ENCODE measurements around the gene SBK1.
"Not testable (repeated sequence)": the region's sequence is repeated elsewhere in the genome, so short reads cannot be mapped to it uniquely, and the experiment has no call there.

Gene SBK1

DNA sequence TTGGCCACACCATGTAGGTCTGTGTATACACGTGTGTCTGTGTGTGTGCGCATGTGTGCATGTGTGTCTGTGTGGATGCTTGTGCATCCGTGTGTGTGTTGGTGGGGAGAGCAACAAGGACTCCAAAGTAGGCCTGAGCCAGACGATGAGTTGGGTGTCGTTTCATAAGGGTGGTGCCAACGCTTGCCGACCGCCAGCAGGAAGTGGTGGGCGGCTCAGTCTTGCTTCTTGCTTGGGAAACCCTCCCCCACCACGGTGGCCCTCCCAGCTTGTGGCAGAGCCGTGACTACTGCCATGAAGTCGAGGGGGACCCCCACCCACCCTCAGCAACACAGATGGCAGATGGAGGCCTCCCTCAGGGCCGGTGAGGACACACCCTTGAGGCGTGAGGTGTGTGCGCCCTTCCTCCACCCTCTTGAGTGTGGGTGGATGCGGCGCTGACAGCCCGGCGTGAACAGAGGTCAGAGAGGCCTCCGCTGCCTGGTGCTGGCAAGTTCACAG is 17.5 kb downstream of the SBK1 start:
- peak; percentile 73 for DNase-seq

DNA sequence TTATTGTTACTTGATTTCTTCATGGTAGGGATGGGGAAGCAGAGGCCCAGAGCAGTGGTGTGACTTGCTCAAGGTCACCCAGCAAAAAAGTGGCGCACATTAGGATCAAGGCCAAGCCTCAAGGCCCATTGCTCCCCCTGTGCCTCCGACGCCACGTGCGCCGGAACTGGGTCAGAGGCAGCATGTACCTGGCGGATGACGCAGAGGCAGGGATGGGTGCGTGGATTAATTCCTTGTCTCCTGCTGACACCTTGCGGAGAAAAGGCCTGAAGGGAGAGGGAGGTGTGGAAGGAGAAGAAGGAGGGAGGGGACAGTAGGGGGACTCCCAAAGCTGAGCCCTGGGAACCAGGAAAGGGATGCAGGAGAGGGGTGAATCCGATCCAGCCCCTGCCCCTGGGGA is 18.5 kb downstream of the SBK1 start:
- DNase-seq = no peak

DNA sequence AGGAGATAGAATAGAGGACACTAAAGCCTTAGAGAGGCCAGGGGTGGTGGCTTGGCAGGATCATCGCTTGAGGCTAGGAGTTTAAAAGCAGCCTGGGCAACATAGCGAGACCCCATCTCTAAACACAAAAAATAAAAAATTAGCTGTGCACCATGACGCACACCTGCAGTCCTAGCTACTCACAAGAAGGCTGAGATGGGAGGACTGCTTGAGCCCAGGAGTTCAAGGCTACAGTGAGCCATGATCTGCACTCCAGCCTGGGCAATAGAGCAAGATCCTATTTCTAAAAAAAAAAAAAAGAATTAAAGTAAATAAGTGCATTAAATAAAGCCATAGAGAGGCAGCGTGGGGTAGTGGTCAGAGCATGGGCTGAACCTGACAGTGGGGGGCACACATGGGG is 19.1 kb downstream of the SBK1 start:
- no peak for DNase-seq

DNA sequence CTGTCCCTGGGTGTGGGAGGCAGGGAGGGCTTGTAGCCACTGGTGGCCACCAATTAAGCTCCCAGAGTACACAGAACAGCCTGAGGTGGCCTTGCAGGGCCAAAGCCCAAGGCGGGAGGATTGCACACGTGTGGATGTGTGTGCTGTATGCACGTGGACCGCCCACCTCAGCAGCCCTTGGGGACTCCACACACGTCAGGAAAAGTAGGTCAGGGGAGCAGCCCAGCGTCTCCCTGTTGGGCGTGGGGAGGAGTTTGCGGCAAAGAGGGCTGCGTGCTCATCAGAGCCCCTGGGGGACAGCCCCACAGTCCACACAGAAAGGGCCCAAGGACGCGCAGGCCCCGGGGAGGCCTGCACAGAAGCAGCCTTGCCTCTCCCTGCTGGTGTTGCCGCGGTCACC is 19.6 kb downstream of the SBK1 start:
- no peak for DNase-seq

DNA sequence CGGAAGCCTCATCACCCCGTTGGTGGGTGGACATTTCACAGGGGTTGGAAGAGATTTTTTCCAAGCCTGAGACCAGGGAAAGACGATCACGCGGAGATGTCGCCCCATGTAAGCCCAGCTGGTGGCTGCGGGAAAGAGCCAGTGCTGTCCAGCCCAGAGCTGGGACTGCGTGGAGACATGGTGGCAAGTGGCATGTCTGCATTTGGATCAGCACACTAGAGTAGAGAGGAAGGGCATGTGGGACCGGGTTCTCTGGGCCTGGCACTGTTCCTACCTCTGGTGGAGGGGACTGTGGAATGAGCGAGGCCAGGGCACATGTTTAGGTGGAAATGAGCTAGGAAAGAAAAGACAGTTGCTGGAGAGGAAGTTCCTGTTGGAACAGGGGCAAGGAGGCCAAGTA is 20.0 kb downstream of the SBK1 start:
- no peak for DNase-seq

DNA sequence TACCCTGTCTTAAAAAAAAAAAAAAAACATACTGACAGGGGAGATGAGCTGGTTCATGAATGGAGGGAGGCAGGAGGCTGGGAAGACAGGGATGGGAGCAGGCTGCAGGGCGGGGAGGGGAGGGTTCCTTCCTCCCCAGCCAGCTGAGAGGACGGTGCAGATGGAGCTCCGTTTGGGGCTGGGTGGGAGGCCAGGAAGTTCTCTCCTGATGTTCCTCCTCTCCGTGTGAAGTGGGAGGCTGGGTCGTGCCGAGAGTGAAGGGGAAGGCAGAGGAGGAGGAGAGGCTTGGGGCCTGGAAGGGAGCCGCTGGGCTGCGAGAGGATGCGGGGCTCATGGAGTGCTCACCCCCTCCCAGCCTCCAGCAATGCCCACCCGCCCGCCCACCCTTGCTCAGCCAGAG is 21.3 kb downstream of the SBK1 start:
- no peak for DNase-seq

DNA sequence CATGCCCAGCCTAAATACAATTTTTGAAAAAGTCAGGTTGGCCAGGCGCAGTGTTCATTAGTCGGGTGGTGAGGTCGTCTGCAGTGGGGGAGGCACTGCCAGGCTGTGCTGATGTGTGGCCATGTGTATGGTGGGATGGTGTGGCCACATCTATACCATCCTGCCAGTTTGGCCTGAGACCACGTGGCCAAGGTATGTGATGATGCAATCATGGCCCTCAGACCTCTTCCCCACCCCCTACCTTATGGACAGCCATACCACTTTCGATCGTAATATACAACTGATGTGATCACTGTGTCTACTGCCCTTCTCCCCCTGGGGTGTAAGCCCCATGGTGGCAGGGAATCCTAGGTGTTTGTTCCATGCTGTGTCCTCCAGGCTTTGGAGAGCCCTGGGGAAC is 23.7 kb downstream of the SBK1 start:
- DNase-seq = no peak

DNA sequence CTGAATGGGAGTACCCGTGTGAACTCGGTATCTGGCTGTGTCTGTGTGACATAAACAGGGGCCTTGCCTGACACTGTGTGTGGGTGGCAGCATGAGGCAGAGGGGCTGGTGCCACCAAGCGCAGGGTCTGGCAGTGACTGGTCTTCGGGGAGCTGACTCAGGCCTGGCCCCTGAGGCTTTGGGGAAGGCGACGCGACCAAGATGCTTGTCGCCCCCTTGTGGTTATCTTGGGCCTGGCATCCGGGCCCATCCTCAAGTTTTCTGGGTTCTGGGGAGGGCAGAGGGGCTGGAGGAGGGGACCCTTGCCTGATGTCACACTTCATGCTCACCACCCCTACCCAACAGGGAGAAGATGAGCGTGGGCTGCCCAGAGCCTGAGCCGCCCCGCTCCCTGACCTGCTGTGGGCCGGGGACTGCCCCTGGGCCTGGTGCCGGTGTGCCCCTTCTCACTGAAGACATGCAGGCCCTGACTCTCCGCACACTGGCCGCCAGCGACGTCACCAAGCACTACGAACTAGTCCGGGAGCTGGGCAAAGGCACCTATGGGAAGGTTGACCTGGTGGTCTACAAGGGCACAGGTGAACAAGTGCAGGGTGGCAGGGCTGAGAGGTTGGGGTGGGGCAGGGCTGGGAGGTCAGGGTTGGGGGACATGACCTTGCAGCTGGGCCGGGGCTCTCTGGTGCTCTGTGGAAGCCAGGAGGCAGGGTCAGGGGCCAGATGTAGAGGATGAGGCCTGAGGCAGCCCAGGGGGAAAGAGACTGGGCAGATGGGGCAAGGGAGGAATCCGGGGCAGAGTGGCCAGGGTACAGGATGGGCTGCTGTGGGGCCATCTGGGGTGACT is 24.9 kb downstream of the SBK1 start:
- peak; percentile 70 for DNase-seq

DNA sequence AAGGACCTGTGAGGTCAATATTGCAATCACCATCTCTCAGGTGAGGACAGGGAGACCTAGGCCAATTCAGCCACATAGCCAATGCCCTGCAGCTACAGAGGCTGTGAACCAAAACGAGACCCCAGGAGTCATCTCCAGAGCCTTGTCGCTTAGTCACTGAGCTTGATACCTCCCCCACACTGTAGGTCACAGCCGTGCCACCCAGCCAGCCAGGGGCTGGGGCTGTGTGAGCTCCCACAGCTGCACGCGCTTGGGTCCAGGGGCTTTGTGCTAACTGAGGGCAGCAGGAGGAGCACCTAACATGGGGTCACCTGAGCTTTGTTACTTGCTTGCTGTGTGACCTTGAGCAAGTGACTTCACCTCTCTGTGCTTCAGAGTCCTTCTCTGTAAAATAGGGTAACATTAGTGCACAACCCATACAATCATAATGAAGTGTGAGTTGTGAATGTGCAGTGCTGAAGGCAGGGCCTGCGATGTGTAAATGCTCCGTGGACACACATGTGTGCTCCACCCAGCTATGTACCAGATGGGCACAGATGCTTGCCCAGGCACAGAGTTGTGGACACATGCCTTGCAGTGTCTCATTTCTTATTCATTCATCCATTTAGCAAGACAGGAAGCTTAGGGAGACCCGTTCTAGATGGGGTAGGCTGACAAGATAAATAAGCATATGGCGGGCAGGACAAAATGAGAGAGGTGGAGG is 25.9 kb downstream of the SBK1 start:
- no peak for DNase-seq

DNA sequence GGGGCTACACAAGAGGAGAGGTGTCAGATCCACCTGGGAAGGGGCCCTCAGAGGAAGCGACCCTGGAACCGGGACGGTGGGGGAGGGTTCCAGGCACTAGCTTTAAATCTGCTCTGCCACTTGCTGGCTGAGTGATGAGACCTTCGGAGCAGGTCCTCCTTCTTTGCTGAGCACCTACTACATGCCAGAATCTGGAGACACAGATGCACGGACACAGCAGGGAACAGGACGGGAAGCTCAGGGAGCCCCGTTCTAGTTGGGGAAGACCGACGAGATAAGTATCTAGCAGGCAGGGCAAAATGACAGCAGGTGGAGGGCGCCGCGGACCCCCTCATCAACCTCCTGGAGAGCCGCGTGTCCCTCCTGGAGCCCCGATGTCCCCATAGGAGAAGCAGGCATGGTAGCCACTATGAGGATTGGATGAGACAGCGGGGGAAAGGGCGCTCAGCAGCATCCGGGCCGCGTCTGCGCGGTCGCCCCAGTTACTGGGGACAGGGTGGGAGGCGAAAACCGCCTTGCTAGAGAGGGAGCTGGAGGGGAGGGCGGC is 27.2 kb downstream of the SBK1 start:
- DNase-seq = no peak

DNA sequence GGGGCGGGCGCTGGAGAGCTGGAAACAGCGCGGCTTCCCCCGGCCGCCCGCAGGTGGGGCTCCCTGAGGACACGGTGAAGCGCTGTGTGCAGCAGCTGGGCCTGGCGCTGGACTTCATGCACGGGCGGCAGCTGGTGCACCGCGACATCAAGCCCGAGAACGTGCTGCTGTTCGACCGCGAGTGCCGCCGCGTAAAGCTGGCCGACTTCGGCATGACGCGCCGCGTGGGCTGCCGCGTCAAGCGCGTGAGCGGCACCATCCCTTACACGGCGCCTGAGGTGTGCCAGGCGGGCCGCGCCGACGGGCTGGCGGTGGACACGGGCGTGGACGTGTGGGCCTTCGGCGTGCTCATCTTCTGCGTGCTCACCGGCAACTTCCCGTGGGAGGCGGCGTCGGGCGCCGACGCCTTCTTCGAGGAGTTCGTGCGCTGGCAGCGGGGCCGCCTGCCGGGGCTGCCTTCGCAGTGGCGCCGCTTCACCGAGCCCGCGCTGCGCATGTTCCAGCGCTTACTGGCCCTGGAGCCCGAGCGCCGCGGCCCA is 27.8 kb downstream of the SBK1 start:
- no peak for DNase-seq

DNA sequence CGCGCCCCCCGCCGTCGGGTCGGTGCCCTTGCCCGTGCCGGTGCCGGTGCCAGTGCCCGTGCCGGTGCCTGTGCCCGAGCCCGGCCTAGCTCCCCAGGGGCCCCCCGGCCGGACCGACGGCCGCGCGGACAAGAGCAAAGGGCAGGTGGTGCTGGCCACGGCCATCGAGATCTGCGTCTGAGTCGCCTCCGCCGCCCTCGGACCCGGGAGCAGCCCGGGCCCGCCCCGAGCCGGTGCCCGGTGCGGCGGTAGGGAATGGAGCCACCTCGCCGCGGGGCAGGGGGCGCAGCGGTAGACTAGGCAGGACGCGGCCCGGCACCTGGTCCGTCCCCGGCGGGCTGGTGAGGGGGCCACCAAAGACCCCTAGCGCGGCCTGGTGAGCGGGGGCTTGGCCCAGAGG is 28.4 kb downstream of the SBK1 start:
- no peak for DNase-seq

DNA sequence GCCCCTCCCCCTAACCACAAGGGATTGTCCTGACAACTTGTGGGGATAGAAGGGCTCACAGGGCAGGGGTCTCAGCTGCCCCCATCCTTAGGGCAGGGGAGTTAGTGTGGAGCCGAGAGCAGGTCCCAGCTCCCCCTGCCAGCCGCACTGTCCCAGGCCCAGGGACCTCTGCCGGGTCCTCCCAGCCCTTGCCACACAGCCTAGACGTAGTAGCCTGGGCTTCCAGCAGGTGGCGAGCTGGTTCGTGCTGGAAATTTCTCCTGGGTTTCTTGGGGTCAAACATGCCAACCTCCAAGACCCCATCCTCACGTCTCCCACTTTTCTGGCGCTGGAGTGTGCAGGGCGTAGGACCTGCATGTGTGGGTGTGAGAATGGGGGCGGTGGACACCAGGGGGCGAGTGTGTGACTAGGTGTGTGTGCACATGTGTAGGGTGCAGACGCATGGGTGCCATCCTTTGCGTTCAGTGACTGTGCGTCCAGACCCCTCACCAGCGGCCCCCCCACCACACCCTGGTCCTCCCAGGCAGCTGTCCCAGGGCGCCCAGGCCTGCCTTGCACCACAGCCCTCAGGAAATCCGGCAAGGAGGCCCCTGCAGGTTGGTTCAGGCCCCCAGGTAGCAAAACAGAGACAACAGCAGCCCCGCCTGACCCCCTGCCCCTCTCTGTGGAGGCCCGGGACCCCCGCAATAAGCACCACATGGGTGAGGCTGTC is 29.5 kb downstream of the SBK1 start:
- peak; percentile 51 for DNase-seq

DNA sequence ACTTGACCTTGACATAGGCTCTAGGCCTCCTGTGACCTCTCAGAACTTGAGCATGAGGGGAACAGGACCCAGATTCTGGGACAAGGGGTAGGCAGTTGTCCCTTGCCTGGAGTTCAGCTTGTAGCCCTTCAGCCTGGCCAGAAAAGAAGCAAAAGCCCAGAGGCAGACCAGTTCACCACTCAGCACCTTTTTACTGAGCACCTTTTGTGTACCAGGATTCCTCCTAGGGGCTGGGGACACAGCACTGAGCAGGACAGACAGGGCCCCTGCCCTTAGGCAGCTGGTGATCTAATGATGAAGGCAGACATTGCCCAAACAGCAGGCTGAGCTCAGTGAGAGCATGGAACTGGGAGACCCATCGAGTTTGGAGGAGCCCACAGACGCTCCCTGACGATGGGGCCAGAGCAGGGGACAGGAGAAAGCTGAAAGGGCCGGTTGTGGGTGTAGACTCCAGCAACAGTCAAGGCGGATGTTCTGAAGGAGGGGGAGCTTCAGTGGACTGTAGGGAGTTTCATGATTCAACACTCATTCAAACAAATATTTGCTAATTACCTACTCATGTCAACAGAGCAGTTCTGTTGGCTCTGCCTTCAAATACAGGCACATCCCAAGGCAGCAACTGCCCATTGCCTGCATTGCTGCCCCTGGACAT is 32.0 kb downstream of the SBK1 start:
- DNase-seq = no peak

DNA sequence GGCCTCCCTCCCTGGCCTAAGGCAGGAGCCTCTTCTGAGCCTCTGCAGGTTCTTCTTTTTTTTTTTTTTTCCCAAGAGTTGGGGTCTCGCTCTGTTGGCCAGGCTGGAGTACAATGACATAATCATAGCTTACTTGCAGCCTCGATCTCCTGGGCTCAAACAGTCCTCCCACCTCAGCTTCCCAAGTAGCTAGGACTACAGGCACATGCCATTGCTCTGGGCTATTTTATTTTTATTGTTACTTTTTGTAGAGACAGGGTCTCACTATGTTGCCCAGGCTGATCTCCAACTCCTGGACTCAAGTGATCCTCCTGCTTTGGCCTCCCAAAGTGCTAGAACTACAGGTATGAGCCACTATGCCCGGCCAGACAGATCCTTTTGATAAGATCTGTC is 32.6 kb downstream of the SBK1 start:
- DNase-seq = no peak

DNA sequence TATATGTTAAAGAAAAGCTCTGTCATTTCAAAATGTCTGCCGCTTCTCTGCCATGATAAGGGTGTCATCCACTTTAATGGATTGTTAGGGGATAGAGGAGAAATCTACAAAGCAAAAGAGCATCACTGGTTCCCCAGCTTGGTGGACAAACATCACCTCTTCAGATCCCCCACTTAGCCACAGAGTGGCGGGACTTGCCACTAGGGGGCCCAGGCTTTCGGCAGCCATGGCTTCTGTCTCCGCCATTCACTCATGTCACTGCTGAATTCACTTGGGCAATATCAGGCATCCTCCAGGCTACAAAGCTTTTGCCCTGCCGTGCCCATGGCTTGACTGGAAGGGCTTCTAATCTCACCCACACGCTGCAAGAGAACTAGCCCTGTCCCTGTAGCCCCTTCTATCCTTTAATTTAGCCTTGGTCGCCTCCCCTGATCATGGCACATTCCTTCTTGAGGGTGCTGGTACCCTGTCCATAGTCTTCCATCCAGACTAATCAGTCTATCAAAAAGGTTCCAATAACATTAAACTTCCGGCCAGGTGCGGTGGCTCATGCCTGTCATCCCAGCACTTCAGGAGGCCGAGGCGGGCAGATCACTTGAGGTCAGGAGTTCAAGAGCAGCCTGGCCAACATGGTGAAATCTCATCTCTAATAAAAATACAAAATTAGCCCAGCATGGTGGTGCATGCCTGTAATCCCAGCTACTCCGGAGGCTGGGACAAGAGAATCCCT is 34.7 kb downstream of the SBK1 start:
- peak; percentile 66 for DNase-seq

DNA sequence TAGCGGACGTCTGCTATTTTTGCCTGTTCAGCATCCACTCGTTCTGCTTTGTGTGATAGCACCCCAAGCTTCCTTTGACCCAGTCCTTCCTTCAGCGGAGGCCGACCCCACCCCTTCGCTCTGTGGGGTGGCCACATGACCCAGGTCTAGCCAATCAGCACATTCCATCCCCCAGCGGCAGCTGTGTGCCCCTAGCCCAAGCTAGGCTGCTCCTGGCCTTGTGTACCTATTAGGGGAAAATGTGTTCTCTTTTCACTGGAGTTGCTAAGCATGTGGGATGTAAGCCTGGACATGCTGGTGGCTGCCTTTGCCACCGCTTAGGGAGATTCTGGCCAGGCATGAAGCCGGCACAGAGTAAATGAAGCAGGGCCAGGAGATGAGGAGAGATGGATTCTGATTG is 37.9 kb downstream of the SBK1 start:
- DNase-seq = not testable (repeated sequence)

DNA sequence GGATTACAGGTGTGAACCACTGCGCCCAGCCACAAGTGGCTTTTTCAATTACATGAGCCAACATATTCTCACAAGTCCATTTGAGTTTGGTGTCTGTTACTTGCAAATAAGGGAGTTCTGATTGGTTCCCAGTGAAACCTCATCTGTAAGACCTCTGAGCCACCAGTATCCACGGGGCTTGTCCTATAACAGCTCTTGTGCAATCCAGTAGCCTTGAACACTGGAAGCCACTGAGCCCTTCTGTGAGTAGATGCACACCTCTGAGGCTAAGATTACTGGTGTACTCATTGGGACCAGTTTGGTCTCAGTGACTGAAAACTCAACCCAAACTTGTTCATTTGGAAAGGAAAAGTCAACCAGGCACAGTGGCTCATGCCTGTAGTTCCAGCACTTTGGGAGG is 38.7 kb downstream of the SBK1 start:
- not testable (repeated sequence) for DNase-seq

DNA sequence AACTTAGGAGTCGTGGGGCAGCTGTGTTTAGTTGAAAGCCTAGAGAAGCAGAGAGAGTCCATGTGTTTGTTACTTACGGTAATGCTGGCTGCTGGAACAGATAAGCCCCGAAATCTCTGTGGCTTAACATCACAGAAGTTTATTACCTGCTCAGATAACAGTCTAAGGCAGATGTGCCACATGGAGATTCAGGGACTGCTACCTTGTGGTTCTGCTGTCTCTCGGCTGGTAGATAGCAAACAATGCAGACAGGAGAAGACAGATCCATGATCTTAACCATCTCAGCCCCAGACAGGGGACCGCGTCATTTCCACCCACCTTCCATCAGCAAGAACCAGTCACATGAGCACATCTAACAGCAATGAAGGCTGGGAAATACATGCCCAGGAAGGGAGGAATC is 40.3 kb downstream of the SBK1 start:
- DNase-seq = not testable (repeated sequence)

DNA sequence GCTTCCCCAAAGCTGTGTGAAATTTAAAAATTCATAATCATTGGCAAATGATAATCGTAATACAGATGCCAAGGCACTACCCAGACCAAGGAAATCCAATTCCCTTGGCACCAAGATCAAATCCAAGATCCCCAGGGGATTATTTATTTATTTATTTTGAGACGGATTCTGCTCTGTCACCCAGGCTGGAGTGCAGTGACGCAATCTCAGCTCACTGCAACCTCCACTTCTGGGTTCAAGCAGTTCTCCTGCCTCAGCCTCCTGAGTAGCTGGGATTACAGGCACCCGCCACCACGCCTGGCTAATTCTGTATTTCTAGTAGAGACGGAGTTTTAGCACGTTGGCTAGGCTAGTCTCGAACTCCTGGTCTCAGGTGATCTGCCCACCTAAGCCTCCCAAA is 43.4 kb downstream of the SBK1 start:
- not testable (repeated sequence) for DNase-seq

DNA sequence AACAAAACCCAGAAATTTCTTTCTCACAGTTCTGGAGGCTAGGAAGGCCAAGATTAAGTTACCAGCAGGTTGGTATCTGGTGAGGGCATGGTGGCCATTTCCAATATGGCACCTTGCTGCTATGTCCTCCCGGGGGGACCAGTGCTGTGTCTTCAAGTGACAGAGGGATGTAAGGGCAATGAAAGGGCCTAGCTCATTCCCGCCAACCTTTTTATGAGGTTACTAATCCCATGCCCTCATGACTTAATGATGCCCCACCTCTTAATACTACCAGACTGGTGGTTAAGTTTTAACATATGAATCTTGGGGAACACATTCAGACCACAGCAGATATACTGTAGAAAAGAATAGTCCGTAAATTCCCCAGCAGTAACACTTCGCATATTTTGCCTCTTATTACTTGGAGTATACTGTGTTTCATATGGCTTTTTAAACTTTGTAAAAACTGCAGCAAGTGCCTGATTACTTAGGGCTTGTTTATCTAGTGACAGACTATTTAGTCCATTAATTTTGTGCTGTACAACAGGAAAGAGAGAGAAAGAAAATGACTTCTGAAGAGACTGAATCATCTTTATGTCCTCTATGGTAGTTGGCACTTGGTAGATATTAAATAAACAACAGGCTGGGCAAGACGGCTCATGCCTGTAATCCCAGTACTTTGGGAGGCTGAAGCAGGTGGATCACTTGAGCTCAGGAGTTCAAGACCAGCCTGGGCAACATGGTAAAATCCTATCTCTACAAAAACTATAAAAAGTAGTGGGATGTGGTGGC is 44.8 kb downstream of the SBK1 start:
- not testable (repeated sequence) for DNase-seq
